ENCODE results near the gene KIZ.

KIZ gene

DNA sequence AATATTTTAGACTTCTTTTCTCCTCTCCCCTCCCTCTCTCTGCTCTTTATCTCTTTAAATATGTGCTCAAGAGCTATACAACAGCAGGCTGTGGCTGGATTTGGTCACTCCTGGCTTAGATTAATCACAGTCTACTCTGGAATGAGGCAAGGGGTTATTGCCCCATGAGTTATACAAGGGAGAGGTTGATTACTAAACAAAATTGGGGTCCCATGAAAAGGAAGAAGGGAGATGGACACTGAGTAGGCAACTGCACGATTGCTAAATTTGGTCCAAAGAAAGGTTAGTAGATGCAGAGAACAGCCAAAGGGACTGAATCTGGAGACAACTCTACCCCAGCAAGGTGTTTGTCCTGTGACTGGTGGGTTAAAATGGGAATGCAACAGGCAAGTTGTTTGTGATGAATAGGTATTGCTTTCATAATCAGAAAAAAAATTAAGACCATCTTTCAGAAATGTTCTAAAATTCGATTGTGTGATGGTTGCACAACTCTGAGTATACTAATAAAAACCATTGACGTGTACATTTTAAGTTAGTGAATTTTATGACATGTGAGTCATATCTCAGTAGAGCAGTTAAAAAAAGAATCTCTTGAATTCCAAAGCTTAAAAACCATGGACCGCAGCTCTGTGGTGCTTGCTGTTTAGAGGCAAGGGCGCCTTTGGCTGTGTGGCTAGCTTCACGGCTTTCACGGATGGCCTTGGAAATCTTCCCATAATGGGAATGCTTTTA lies 57.1 kb downstream of the KIZ start:
- TF ChIP-seq, protein P1, sequence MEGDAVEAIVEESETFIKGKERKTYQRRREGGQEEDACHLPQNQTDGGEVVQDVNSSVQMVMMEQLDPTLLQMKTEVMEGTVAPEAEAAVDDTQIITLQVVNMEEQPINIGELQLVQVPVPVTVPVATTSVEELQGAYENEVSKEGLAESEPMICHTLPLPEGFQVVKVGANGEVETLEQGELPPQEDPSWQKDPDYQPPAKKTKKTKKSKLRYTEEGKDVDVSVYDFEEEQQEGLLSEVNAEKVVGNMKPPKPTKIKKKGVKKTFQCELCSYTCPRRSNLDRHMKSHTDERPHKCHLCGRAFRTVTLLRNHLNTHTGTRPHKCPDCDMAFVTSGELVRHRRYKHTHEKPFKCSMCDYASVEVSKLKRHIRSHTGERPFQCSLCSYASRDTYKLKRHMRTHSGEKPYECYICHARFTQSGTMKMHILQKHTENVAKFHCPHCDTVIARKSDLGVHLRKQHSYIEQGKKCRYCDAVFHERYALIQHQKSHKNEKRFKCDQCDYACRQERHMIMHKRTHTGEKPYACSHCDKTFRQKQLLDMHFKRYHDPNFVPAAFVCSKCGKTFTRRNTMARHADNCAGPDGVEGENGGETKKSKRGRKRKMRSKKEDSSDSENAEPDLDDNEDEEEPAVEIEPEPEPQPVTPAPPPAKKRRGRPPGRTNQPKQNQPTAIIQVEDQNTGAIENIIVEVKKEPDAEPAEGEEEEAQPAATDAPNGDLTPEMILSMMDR (IDR thresholded peaks at IDR 0.05): no peak

DNA sequence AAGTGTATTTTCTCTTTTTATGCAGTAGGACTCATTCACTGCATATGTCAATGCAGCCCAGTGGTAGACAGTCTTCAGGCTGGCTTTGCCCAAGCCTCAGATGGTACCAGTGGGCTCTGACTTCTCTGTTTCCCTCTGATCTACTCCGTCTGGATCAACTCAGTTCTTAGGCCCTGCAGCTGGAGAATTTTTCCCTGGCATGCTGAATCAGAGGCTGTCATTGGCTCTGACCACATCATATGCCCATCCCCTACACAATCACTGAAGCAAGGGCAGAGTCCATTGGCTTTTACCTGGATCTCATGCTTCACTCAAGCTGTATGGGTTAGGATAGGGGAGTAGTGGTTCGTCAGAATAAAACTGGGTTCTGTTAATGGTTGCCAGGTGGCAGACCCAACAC lies 57.8 kb downstream of the KIZ start:
- TF ChIP-seq, protein P1 (IDR thresholded peaks at IDR 0.05): no peak

DNA sequence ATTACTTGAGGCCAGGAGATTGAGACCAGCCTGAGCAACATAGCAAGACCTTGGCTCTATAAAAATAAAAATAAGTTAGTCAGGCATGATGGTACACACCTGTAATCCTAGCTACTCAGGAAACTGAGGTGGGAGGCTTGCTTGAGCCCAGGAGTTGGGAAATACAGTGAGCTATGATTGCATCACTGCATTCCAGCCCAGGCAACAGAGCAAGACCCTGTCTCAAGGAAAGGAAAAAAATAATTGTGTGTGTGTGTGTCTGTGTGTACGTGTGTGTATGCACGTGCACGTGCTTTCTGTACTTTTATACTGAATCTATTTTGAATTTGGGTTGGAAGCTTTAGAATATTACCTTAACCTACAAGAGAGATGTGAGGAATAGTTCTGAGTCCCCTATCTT lies 58.9 kb downstream of the KIZ start:
- TF ChIP-seq, protein P1 (IDR thresholded peaks at IDR 0.05): no peak

DNA sequence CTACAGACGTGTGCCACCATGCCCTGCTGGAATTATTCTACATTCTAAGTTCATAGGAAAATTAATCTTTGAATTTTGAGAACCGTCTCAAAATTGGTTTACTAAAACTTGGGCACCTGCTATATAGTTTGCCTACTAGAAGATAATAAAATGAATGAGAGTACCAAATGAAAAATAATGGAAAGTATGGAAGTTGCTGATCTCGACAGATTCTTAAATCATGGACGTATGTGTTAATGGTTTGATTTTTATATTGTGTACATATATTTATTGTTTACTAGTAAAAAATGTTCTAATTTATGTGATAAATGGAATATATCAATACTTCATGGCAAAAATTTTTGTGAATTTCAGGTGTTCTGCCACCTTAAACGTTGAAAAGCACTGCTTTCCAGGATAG lies 60.0 kb downstream of the KIZ start:
- TF ChIP-seq, protein P1 (IDR thresholded peaks at IDR 0.05): no peak

DNA sequence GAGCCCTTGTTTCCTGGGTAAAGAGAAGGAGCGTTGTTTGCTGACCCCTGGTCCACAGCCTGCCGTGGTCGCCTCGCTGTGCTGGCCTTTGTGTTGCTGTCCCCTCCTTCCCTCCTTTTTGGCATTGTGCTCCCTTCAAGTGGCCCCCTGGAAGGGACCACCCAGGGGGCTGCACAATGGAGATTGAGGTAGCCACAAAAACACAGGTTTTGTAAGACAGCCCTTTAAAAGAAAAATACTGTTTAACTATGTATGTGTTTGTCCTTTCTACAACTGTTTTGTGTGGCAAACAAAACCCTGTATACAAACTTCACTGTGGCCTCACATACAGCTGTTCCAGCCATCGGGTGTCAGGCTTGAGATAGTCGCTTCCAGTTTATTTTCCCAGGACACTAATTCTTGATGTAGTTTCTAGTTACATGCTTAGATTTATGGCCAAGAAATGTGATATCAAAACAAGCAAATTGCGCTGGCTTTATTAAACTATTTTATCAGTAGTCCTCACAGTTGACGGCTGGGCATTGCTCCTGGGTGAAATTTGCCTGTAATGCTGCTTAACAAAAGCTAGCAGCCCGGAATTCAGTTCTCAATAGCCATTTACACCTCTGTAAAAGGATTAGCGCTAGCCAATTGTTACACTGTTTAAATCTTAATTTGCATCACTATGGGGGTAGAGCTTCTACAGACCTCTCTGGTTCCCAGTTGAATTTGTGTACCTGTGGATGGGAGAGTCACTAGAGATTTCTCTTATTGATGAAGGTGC lies 64.1 kb downstream of the KIZ start:
- TF ChIP-seq, protein P1 (IDR thresholded peaks at IDR 0.05): no peak

DNA sequence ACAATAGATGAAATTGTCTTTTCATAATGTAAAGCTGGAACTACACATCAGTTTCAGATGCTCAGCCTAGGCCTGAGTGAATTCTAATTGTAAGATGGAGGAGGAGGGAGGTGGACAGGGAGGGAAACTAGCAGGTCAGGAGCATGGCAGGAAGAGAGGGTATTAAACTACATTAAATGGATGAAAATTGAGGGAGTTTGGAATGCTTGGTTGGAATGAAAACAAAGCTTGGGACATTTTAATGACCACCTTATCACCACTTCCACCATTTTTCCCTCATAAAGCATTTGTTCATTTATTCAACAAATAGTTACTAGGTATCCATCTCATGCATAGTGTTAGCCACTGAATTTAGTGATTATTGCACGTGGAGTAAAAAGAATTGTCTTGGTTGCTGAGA lies 65.0 kb downstream of the KIZ start:
- TF ChIP-seq, protein P1 (IDR thresholded peaks at IDR 0.05): no peak

DNA sequence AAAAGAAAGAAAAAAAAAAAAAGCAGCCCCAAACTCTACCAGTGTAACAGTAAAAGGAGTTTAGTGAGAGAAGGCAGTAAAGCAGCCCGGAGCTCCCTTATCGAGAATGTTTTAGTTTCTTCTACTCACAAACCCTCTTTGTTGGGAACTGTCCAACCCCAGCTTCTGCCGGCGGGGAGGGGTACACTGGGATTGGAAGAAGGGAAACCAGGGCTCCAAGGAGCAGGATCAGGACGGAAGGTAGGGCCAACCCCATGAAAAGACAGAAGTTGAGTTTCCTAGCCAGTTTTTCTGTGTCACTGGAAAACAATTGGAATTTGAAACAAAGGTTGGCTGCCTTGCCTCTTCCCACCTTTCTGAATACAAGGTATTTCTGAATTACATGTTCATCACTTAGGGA lies 66.0 kb downstream of the KIZ start:
- TF ChIP-seq, protein P1 (IDR thresholded peaks at IDR 0.05): no peak

Data from LNCAP (cell line).